Astrocyte (in vitro differentiated cells and primary cell): ENCODE results near the gene MEIS3. TPM values are rescaled to one million over a fixed set of nuclear protein-coding genes. Genes with fewer than 3 reads are reported as not detected.

ENCODE experiments used
- DNase-seq: peaks from one replicate; pipeline ENCODE4 v3.0.0-alpha.2; 2010; ENCODE audit warnings: low read depth
- FAIRE-seq: peaks from 2 replicates; lab custom pipeline; 2011; peaks lifted over from hg19 to GRCh38; lab: Jason Lieb, UNC
- H2AFZ ChIP-seq: 2 replicates; pipeline ENCODE4 v1.6.0; 2012; ENCODE audit warnings: low read depth, low read length, inconsistent platforms
- H3K27ac ChIP-seq: 2 replicates; pipeline ENCODE4 v1.5.1; 2011; ENCODE audit warnings: low read depth, low read length, inconsistent platforms
- H3K27me3 ChIP-seq: 2 replicates; pipeline ENCODE4 v1.6.0; 2011; ENCODE audit warnings: low read length, inconsistent platforms; ENCODE audit not compliant: insufficient read depth
- H3K36me3 ChIP-seq: 2 replicates; pipeline ENCODE4 v1.5.1; 2011; ENCODE audit warnings: low read length, inconsistent platforms; ENCODE audit not compliant: insufficient read depth
- H3K4me1 ChIP-seq: 2 replicates; pipeline ENCODE4 v1.5.1; 2011; ENCODE audit warnings: low read length, inconsistent platforms; ENCODE audit not compliant: insufficient read depth
- H3K4me2 ChIP-seq: 2 replicates; pipeline ENCODE4 v1.6.0; 2012; ENCODE audit warnings: low read length, inconsistent platforms
- H3K4me3 ChIP-seq: 2 replicates; pipeline ENCODE4 v1.5.1; 2011; ENCODE audit warnings: low read depth, mild to moderate bottlenecking, low read length, inconsistent platforms; ENCODE audit not compliant: insufficient read depth
- H3K79me2 ChIP-seq: 2 replicates; pipeline ENCODE4 v1.6.0; 2012; ENCODE audit warnings: mild to moderate bottlenecking, low read length, inconsistent platforms; ENCODE audit not compliant: insufficient read depth
- H3K9ac ChIP-seq: 2 replicates; pipeline ENCODE4 v1.6.0; 2012; ENCODE audit warnings: mild to moderate bottlenecking, low read length, inconsistent platforms
- H3K9me3 ChIP-seq: 2 replicates; pipeline ENCODE4 v1.5.1; 2012; ENCODE audit warnings: low read depth, mild to moderate bottlenecking, low read length, inconsistent platforms; ENCODE audit not compliant: insufficient read depth
- H4K20me1 ChIP-seq: 2 replicates; pipeline ENCODE4 v1.6.0; 2012; ENCODE audit warnings: low read length, inconsistent platforms; ENCODE audit not compliant: insufficient read depth
- H3K27ac Mint-ChIP-seq: one replicate; pipeline ENCODE4 v1.8.0; 2021; ENCODE audit warnings: mild to moderate bottlenecking, mixed read lengths; ENCODE audit not compliant: unreplicated experiment
- H3K27me3 Mint-ChIP-seq: one replicate; pipeline ENCODE4 v1.8.0; 2021; ENCODE audit warnings: low read depth, mixed read lengths; ENCODE audit not compliant: unreplicated experiment
- H3K36me3 Mint-ChIP-seq: one replicate; pipeline ENCODE4 v1.8.0; 2021; ENCODE audit warnings: low read depth, mixed read lengths; ENCODE audit not compliant: unreplicated experiment
- H3K4me1 Mint-ChIP-seq: one replicate; pipeline ENCODE4 v1.8.0; 2021; ENCODE audit warnings: low read depth, mixed read lengths; ENCODE audit not compliant: unreplicated experiment
- H3K4me3 Mint-ChIP-seq: one replicate; pipeline ENCODE4 v1.8.0; 2021; ENCODE audit warnings: mild to moderate bottlenecking, moderate library complexity, mixed read lengths; ENCODE audit not compliant: unreplicated experiment
- H3K9me3 Mint-ChIP-seq: one replicate; pipeline ENCODE4 v1.8.0; 2021; ENCODE audit warnings: mild to moderate bottlenecking, mixed read lengths; ENCODE audit not compliant: unreplicated experiment
- CTCF ChIP-seq: IDR thresholded peaks from 2 replicates; pipeline ENCODE4 v1.5.1; 2011; ENCODE audit warnings: low read depth, mild to moderate bottlenecking, inconsistent platforms, low read length, moderate library complexity; ENCODE audit not compliant: insufficient read depth
- EZH2 ChIP-seq: IDR thresholded peaks from 2 replicates; pipeline ENCODE4 v1.6.1; 2012; ENCODE audit warnings: mild to moderate bottlenecking, low read length, inconsistent platforms; ENCODE audit not compliant: insufficient read depth
- total RNA-seq: library from RNA; stranded (reverse); gene quantifications from 2 replicates; pipeline ENCODE4 v1.2.1, GENCODE V29; 2021

MEIS3 gene
- total RNA-seq, 1 donor from 2014 or later: 71.1 TPM

- Mint-ChIP-seq H3K27ac (no peak overlapping the region), H3K36me3 (peaks cover 36% of the 10 kb centered on the region), H3K4me1 (no peaks in the 10 kb centered on the region), H3K27me3 (peaks cover 2% of the 10 kb centered on the region), H3K9me3 (peaks cover 4% of the 10 kb centered on the region), H3K4me3 (peak overlapping the region; percentile 45)
- H2AFZ ChIP-seq: no peak overlapping the region
- no peak overlapping the region for H3K4me2 ChIP-seq
- H3K4me1 ChIP-seq: no peaks in the 10 kb centered on the region
- no peaks in the 10 kb centered on the region for H3K27me3 ChIP-seq
- no peak overlapping the region for H3K9ac ChIP-seq
- DNase-seq: no peak
- no peaks in the 10 kb centered on the region for H3K79me2 ChIP-seq
- no peaks in the 10 kb centered on the region for H3K9me3 ChIP-seq
- no peaks in the 10 kb centered on the region for H4K20me1 ChIP-seq
- no peak overlapping the region for H3K4me3 ChIP-seq
- H3K36me3 ChIP-seq: no peaks in the 10 kb centered on the region
- H3K27ac ChIP-seq: no peak overlapping the region
- no peak for TF ChIP-seq CTCF
- TF ChIP-seq EZH2: no peak
- FAIRE-seq: no peak
Measured at GRCh38 chr19:47404334-47405196, 14.8 kb downstream of the MEIS3 start.

GRCh38 chr19:47402504-47402903 lies 16.8 kb downstream of the MEIS3 start:
- Histone ChIP-seq H3K4me2 (no peak overlapping the region), H3K79me2 (no peaks in the 10 kb centered on the region), H3K4me1 (no peaks in the 10 kb centered on the region), H3K4me3 (no peak overlapping the region), H3K9ac (no peak overlapping the region), H2AFZ (no peak overlapping the region), H3K27ac (no peak overlapping the region), H3K36me3 (no peaks in the 10 kb centered on the region), H3K27me3 (no peaks in the 10 kb centered on the region), H3K9me3 (no peaks in the 10 kb centered on the region), H4K20me1 (no peaks in the 10 kb centered on the region)
- H3K4me1 Mint-ChIP-seq: peaks cover 6% of the 10 kb centered on the region
- no peak overlapping the region for H3K27ac Mint-ChIP-seq
- no peak overlapping the region for H3K4me3 Mint-ChIP-seq
- H3K9me3 Mint-ChIP-seq: no peaks in the 10 kb centered on the region
- peaks cover 22% of the 10 kb centered on the region for H3K36me3 Mint-ChIP-seq
- no peak for DNase-seq
- H3K27me3 Mint-ChIP-seq: peaks cover 5% of the 10 kb centered on the region
- no peak for TF ChIP-seq EZH2
- no peak for TF ChIP-seq CTCF
- no peak for FAIRE-seq
